CD4-positive, alpha-beta T cell treated with Interferon gamma for 1 hour (primary cell): ENCODE measurements around the gene RAB8A.
"Not testable (repeated sequence)": the region's sequence is repeated elsewhere in the genome, so short reads cannot be mapped to it uniquely, and the experiment has no call there.

Source experiments
- DNase-seq: peaks from one replicate; pipeline ENCODE4 v3.0.0-alpha.2; 2020

RAB8A gene

DNA sequence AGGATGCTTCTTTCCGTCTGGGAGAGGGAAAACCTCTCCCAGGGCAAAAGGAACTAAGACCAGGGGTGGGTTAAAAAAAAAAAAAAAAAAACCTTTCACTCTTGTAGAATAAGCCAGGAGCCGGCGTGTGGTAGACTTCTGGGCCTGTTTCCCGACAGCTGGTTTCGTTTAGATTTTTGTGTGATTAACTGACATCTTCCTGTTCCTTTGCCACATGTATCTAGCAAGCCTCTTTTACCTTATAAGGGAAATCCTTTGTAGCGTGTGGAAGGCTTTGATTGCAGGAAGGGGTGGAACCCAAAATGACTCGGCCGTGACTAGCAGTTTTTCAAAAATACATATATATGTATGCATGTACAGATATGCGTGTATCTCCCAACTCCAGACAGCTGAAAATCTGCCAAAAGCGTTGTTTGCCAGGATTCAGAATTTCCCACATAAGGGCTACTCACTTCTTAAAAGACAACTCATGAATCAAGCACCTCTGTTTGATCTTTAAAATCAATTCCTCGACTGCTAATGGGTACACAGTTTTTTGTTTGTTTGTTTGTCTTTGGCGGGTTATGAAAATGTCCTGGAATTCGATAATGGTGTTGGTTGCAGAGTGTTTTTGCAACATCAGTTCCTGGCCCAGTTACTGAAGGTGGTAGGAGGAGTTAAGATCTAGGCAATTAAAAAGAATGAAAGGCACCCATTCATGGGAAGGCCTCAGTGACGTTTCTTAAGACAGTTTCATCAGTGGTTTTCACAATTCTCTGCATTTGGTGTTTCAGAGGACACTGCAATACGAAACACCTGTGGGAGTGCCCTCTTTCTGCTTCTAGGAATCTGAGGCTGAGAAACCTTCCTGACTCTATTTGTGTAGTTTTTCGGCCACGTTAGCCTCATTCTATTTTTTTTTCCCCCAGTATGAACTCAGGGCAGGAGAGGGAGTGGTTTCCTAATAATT, 32.7 kb upstream of the RAB8A start:
- peak; percentile 81 for DNase-seq

DNA sequence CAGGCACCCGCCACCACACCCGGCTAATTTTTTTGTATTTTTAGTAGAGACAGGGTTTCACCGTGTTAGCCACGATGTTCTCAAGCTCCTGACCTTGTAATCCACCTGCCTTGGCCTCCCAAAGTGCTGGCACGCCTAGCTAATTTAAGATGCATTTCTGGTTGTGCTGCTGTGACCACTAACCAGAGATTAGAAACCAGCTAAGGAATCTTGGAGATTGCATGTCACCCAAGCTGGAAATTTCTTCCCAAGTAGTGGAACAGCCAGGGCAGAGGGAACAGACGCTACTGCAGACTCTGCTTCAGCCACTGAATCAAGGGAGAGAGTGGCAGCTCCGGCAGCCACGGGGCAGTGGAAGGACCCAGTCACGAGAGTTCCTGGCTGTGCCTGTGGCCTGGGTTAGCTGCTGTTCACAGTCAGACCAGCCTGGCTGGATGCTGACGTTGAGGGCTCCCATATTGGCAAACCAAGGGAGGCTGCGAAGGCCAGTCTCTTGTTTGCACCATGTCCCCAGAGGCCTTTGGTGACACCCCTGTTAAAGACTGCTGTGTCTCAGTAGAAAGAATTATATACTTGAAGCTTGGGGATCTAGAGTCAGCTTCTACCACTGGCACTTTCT, 27.5 kb upstream of the RAB8A start:
- no peak for DNase-seq

DNA sequence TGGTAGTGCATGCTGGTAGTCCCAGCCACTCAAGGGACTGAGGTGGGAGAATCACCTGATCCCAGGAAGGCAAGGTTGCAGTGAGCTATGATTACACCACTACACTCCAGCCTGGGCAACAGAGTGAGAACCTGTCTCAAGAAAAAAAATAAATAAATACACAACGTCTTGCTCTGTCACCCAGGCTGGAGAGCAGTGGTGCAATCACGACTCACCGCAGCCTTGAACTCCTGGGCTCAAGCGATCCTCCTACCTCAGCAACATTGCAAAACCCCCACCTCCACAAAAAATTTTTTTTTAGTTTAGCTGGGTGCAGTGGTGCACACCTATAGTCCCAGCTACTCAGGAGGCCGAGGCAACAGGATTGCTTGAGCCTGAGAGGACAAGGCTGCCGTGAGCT, 26.6 kb upstream of the RAB8A start:
- DNase-seq: no peak

DNA sequence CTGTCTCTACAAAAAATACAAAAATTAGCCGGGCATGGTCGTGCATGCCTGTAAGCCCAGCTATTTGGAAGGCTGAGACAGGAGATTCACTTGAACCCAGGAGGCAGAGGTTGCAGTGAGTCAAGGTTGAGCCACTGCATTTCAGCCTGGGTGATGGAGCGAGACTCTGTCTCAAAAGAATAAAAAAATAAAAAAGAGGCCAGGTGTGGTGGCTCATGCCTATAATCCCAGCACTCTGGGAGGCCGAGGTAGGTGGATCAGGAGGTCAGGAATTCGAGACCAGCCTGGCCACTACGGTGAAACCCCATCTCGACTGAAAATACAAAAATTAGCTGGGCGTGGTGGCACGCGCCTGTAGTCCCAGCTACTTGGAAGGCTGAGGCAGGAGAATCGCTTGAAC, 24.3 kb upstream of the RAB8A start:
- DNase-seq: not testable (repeated sequence)

DNA sequence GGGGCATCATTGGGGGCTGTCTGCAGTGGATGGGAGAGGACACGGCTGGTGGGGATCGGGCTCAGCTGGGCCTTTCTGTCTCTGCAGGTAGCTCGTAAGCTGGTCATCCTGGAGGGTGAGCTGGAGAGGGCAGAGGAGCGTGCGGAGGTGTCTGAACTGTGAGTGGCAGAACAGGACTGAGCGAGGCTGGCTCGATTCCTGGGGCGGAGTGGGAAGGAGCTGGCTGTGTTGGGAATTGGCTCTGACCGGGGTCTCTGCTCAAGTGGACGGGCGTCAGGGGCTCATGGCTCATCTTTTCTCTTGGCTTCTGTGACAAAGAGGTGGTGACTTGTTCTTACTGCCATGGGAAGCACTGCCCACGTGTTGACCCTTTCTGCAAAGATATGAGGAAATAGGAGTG, 23.7 kb upstream of the RAB8A start:
- no peak for DNase-seq

DNA sequence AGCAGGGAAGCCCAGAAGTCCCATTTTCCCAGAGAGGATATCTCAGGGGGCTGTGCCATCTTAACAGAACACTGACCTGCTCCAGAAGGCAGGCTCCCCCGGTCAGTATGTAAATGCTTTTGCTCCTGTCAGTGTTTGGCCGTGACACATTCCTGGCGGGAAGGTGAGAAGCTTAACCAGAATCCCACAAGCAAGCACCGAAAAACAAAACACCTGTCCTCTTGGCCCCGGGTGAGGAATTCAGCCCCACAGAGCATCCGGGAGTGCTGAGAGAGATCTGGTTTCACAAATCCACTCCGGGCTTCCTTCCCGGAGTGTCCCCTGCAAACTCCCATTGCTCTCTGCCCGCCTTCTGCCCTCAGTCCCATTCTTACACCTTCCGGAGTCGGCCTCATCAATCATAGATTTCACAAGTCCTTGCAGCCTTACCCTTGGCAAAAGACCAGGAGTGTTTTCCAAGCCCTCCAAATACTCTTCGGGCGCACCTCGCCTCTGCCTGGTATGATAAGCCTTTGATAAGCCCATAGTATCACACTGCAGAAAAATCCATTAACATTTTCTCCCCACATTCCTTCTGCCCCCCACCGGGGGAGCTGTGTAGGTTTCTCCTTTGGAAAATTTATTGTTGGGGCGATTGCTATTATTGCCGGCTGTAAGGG, 23.2 kb upstream of the RAB8A start:
- no peak for DNase-seq

DNA sequence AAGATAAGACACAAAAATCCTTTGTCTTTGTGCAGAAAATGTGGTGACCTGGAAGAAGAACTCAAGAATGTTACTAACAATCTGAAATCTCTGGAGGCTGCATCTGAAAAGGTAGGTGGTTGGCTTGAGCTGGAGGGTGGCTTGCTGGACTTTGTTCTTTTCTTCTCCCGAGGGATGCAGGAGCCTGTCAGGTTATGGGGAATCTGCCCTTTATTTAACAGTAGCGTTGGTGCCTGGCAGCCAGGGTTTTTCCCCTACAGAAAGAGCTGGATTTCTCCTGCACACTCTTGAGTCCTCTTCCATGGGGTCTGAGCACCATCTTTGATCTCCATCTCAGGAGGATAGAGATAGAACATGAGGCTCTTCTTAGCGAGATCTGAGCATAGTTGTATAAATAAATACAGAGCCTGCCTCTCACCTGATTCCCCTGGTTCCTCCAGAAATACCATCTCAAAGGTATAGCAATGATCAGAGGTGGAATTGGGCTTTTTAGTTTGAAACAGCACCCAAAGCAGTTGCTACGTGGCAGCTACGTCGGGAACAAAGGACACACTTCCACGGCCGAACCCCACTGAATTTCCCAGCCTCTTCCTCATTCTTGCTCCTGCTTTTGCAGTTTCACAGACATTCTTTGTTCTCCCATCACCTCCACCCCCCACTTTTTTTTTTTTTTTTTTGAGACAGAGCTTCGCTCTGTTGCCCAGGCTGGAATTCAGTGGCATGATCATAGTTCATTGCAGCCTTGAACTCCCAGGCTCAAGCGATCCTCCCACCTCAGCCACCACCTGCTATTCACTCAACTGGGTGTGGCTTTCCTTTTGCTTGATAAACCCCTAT, 22.5 kb upstream of the RAB8A start:
- DNase-seq: no peak

DNA sequence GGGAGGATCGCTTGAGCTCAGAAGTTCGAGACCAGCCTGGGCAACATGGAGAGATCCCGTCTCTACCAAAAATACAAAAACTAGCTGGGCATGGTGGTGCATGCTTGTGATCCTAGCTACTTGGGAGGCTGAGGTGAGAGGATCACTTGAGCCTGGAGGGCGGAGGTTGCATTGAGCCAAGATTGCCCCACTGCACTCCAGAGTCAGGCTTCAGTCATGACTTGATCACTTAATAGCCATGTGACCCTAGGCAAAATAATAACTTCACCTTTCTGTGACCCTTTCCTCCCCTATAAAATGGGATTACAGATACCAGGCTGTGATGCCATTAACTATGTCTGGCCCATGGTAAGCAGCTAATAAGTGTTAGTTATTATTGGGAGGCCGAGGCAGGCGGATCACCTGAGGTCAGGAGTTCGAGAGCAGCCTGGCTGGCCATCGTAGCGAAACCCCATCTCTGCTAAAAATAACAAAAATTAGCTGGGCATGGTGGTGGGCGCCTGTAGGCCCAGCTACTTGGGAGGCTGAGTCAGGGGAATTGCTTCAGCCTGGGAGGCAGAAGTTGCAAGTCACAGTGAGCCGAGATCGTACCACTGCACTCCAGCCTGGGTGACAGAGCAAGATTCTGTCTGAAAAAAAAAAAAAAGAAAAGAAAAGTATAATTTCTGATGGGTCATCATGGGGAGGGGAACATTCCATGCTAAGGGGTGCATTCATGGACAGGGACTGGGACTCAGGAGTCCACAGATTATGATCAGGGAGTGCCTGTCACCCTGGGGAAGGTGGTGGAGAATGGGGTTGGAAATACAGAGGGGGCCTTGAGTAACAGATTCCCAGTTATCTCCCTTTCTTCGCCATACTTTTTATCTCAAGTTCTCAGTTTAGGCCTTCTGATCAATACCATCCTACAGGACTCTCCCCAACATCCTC, 19.9 kb upstream of the RAB8A start:
- DNase-seq: no peak

DNA sequence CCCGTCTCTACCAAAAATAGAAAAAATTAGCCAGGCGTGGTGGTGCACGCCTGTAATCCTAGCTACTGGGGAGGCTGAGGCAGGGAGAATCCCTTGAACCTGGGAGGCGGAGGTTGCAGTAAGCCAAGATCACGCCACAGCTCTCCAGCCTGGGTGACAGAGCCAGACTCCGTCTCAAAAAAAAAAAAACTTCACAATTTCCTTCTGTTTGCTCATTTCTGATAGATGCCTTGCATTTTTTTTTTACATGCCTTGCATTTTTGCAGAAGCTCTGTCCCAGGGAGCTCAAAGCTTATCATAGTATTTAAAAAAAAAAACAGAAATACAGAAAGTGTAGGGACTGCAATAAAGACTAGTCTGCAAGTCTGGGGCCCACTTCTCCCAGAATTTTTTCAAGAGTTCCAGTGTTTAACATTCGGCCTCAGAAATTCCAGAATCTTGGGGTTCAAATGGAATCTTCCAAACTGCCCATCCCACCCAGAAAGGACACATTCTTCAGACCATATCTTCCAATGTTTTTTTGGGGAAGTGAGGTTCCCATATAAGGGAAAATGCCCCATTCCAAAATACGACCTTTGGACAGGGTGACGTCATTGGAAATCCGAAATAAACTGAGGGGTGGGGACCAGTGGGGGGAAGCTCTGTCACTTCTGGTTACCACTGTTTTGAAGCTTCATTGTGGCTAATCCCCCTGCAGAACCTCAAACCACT, 17.2 kb upstream of the RAB8A start:
- no peak for DNase-seq

DNA sequence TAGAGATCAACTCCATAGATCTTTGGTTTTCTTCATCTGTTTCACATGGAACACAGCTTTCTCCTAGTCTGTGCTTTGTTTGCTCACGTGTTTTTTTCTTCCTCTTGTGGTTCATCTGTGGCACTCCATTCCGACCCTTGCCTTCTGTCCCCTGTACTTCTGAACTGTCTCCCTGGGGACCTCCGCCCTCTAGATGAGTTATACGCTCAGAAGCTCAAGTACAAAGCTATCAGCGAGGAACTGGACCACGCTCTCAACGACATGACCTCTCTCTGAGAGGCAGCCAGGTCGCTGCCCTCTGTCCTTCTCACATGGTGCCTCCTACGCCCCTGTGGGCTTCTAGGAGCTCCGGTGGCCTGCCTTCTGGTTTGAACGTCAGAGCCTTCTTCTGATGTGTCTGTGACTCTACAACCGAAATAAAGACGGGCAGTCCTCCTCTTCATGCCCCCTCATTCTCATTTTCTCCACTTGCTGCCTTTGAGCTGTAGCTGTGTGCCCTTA, 16.6 kb upstream of the RAB8A start:
- no peak for DNase-seq

DNA sequence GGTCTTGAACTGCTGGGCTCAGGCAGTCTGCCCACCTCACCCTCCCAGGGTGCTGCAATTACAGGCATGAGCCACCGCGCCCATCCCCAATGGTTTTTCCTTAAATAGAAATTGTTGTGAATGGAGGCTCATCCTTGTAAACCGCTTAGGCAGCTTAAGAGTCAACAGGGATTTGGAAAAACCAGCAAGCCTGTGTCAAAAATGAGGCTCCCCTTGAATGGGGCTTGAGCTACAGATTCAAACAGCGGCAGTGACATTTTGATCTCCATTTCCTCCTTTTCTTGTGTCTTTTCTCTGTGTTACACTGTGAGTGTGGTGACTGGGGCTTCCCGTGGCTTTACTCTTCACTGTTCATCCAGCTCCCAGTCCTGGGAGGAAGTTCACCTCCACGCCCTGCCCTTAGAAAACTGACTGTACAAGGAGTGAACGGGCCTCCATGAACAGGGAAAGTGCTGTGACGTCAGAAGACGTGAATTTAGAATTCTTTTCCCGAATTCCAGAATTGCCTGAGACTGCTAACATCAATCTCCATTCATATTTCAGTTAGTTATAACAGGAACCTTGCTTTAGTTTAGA, 15.3 kb upstream of the RAB8A start:
- no peak for DNase-seq

DNA sequence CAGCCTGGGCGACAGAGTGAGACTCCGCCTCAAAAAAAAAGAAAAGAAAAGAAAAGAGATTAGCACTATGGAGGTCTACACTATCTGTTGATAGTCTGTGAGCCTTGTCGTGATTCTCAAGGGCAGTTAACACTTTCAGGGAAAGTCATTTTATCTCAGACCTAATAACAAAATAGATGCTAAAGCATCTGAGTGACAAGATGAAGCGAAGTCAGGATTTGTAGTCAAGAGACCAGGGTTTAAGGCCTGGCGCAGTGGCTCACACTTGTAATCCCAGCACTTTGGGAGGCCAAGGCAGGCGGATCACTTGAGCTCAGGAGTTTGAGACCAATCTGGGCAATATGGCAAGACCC, 13.3 kb upstream of the RAB8A start:
- DNase-seq: no peak

DNA sequence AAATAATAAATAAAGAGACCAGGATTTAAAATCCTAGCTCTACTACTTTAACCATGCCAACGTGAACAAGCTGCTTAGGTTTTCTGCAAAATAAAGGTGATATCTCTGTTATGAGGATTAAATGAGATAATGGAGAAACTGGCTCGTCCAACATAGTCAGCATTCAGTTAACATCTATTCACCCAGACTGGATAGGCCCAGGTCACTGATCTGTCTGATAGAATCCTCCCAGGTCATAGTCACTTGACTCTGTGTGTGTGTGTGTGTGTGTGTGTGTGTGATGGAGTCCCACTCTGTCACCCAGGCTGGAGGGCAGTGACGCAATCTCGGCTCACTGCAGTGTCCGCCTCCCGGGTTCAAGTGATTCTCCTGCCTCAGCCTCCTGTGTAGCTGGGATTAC, 12.9 kb upstream of the RAB8A start:
- DNase-seq: no peak

DNA sequence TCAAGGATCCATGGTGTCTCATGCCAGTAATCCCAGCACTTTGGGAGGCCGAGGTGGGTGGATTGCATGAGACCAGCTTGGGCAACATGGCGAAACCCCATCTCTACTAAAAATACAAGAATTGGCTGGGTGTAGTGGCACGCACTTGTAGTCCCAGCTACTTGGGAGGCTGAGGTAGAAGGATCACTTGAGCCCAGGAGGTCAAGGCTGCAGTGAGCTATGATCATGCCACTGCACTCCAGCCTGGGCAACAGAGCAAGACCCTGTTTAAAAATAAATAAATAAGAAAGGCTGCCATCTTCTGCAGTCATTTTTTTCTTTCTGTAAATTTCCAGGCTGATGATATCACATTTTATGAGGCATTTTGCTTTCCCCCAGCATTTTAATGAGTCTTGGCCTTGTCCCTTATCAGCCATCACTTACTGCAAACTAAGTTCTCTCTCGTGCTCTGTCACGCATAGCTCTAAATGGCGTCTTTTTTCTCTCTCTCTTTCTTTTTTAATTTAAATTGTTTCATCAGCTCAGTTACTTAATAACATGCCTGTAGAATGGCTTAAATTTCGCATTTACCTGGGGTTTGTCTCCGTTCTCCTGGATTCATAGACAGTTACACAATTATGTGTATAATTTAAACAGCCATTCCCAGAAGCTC, 12.2 kb upstream of the RAB8A start:
- DNase-seq: not testable (repeated sequence)

DNA sequence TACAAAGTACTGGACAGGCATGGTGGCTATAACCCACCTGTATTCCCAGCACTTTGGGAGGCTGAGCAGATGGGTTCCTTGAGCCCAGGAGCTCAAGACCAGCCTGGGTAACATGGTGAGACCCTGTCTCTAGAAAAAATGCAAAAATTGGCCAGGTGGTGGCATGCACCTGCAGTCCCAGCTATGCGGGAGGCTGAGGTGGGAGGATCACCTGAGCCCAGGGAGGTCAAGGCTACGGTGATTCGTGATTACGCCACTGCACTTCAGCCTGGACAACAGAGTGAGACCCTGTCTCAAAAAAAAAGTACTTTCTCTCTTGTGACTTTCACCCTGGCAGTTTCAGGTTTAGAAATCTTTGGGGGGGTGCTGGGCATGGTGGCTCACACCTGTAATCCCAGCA, 11.2 kb upstream of the RAB8A start:
- no peak for DNase-seq

DNA sequence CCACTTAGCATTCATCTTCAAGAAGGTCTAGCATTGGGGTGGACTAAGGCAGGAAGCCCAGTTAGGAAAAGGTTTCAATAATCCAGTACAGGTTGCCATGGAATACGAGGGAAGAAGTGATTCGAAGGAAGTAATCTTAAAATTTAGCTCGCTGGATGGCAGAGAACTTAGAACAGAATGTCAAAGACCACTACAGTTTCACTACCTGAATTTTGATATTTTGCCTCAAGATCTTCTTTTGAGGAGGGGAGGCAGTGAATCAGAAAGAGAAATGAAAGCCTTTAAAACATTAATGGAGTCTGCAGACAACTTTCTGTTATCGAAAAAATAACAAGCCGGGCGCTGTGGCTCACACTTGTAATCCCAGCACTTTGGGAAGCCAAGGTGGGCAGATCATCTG, 7.0 kb upstream of the RAB8A start:
- DNase-seq: no peak

DNA sequence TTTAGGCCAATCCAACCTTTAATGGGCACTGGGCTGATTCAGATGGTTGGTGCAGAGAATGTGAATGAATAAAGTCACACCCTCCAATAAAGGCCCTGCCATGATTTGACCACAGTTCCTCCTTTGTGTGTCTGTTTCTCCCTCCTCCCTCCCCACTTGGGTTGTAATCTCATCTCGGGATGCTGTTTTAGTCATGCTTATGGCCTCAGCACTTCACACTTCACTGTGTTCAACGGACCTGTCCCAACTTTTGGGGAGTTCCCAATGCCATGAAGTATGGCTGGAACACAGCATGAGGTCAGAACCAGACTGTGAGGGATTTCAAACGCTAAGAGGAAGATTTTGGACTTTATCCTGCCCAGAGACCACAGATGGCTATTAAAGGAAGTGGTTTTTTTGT, 5.6 kb upstream of the RAB8A start:
- DNase-seq: no peak

DNA sequence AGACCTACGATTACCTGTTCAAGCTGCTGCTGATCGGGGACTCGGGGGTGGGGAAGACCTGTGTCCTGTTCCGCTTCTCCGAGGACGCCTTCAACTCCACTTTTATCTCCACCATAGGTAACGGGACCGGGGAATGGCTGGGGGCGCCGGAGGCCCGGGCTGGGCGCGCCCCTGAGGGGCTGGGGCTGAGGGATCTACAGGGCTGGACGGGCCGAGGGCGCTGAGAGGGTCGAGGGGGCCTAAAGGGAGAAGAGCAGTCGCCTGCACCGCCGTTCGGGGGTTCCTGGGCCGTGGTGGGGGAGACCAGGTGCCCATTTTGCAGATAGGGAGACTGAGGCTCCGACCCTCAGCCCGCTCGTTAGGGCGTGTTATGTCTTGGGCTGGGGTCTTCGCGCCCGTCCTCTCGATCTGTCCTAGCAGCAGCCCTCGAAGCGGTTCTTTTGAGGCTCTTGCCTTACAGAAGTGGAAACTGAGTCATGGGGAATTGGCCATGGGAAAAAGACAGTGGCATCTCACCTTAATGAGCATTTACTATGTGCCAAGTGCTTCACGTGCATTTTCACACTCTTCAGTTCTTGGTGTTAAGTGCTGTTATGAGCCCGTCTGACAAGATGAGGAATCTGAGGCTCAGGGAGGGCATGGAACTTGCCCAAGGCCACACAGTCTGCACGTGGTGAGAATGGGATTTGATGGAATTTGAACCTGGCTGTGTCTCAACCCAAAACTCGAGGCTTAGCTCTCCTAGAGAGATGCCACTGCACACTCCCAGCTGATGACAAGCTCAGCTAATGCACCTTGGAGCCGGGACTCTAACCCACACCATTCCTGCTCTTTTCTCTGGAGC, 442 bp downstream of the RAB8A start:
- DNase-seq: no peak

DNA sequence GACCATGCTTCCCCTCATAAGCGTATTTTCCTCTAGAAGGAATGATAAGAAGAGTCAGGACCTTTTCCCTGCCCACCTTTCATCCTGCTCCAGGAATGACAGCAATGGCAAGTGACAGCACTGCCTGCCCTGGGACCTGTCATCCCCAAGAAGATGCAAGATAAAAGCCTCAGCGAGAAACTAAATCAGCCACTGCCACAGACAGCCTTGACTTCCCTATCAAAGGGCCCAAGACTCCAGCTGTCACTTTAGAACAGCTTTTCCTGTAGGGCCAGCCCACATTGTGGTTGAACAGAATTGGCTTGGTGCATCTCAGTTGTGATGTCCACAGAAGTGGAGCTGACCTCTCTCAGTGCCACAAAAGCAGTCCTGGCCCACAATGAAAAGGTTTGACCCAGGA, 1.1 kb downstream of the RAB8A start:
- no peak for DNase-seq
